Astrocyte of the cerebellum (primary cell): ENCODE data around the gene IFIT3.

Experiments
- DNase-seq: peaks from one replicate; pipeline ENCODE4 v3.0.0-alpha.2; 2011; ENCODE audit warnings: low read depth
- H3K4me3 ChIP-seq: 2 replicates; pipeline ENCODE4 v1.5.1; 2011; ENCODE audit warnings: mild to moderate bottlenecking, low read depth, low read length, moderate library complexity
- CTCF ChIP-seq: IDR thresholded peaks from 2 replicates; pipeline ENCODE4 v1.5.1; 2012; ENCODE audit warnings: low read length, low read depth, moderate library complexity, mild to moderate bottlenecking; ENCODE audit errors: missing control alignments
- in situ Hi-C: cut with HindIII; loops from 2 replicates; pipeline ENCODE4 v1.10.0; 2017; ENCODE audit warnings: low sequenced_read_pairs

The IFIT3 gene

GRCh38 chr10:89335226-89335625, 7.4 kb downstream of the IFIT3 start:
- no peak overlapping the region for H3K4me3 ChIP-seq
- in situ Hi-C loops = no loop called here
- TF ChIP-seq CTCF = no peak
- no peak for DNase-seq

- in situ Hi-C loops = no loop called here
- H3K4me3 ChIP-seq = no peak overlapping the region
- no peak for TF ChIP-seq CTCF
- no peak for DNase-seq
Observed at GRCh38 chr10:89336241-89336640, 8.4 kb downstream of the IFIT3 start.

- no peak for TF ChIP-seq CTCF
- H3K4me3 ChIP-seq = no peak overlapping the region
- in situ Hi-C loops = no loop called here
- no peak for DNase-seq
Observed at GRCh38 chr10:89337484-89337883, 9.7 kb downstream of the IFIT3 start.

GRCh38 chr10:89338713-89339112, 10.9 kb downstream of the IFIT3 start:
- no peak for TF ChIP-seq CTCF
- no peak overlapping the region for H3K4me3 ChIP-seq
- no peak for DNase-seq
- in situ Hi-C loops = no loop called here

- no peak for TF ChIP-seq CTCF
- in situ Hi-C loops = no loop called here
- no peak for DNase-seq
- H3K4me3 ChIP-seq = no peak overlapping the region
Observed at GRCh38 chr10:89339875-89340274, 12.1 kb downstream of the IFIT3 start.

GRCh38 chr10:89341649-89342048, 13.9 kb downstream of the IFIT3 start:
- no peak for DNase-seq
- no peak overlapping the region for H3K4me3 ChIP-seq
- no peak for TF ChIP-seq CTCF
- in situ Hi-C loops = no loop called here
